OCI-LY1 (cell line): ENCODE results near the gene CGAS.

Source experiments
- H2AFZ ChIP-seq: fragments of 200-600 bp; sonication (generic), shearing (Covaris generic); 2 replicates; pipeline ENCODE4 v1.6.0; 2014; ENCODE audit warnings: antibody characterized with exemption, mild to moderate bottlenecking, low read length
- H3F3A ChIP-seq: fragments of 200-600 bp; sonication (generic), shearing (Covaris generic); 2 replicates; pipeline ENCODE4 v1.6.0; 2014; ENCODE audit warnings: mild to moderate bottlenecking, antibody characterized with exemption, low read length, moderate library complexity; ENCODE audit not compliant: insufficient read depth
- H3K27ac ChIP-seq: fragments of 200-600 bp; sonication (generic); 2 replicates; pipeline ENCODE4 v1.5.1; 2014; ENCODE audit warnings: low read length, mixed run types, mild to moderate bottlenecking, low read depth; ENCODE audit not compliant: poor library complexity, severe bottlenecking
- H3K27me3 ChIP-seq: fragments of 200-600 bp; sonication (generic); 2 replicates; pipeline ENCODE4 v1.6.0; 2014; ENCODE audit warnings: antibody characterized with exemption, mild to moderate bottlenecking, low read length, moderate library complexity; ENCODE audit not compliant: insufficient read depth
- H3K36me3 ChIP-seq: fragments of 200-600 bp; sonication (generic); 2 replicates; pipeline ENCODE4 v1.6.1; 2014; ENCODE audit warnings: mild to moderate bottlenecking, antibody characterized with exemption, low read length, moderate library complexity, mixed read lengths; ENCODE audit not compliant: insufficient read depth
- H3K4me1 ChIP-seq: fragments of 200-600 bp; sonication (generic); 2 replicates; pipeline ENCODE4 v1.5.1; 2014; ENCODE audit warnings: mild to moderate bottlenecking, low read length, moderate library complexity; ENCODE audit not compliant: insufficient read depth, severe bottlenecking
- H3K4me2 ChIP-seq: fragments of 200-600 bp; sonication (generic), shearing (Covaris generic); 2 replicates; pipeline ENCODE4 v1.6.1; 2014; ENCODE audit warnings: low read length
- H3K4me3 ChIP-seq: fragments of 200-600 bp; sonication (generic); 2 replicates; pipeline ENCODE4 v1.5.1; 2014; ENCODE audit warnings: low read length, low read depth, mild to moderate bottlenecking, mixed read lengths; ENCODE audit not compliant: poor library complexity, severe bottlenecking
- H3K79me2 ChIP-seq: fragments of 200-600 bp; shearing (Covaris generic); 2 replicates; pipeline ENCODE4 v1.6.1; 2016; ENCODE audit warnings: mixed run types, low read length, mixed read lengths; ENCODE audit not compliant: insufficient read depth
- H3K9ac ChIP-seq: fragments of 200-600 bp; sonication (generic), shearing (Covaris generic); 2 replicates; pipeline ENCODE4 v1.6.1; 2014; ENCODE audit warnings: mild to moderate bottlenecking, low read length, mixed read lengths
- H3K9me2 ChIP-seq: fragments of 200-600 bp; sonication (generic), shearing (Covaris generic); 2 replicates; pipeline ENCODE4 v1.6.1; 2014; ENCODE audit warnings: low read depth, mild to moderate bottlenecking, low read length, mixed read lengths
- H3K9me3 ChIP-seq: fragments of 200-600 bp; shearing (Covaris generic); 2 replicates; pipeline ENCODE4 v1.6.1; 2014; ENCODE audit warnings: low read length, mixed read lengths
- H4K20me1 ChIP-seq: fragments of 200-600 bp; sonication (generic), shearing (Covaris generic); 2 replicates; pipeline ENCODE4 v1.6.0; 2016; ENCODE audit warnings: mild to moderate bottlenecking, low read length; ENCODE audit not compliant: insufficient read depth
- CTCF ChIP-seq: fragments of 200-600 bp; sonication (generic), shearing (Covaris generic); IDR thresholded peaks from 2 replicates; pipeline ENCODE4 v1.5.1; 2017; ENCODE audit warnings: mild to moderate bottlenecking, antibody characterized with exemption, low read length, moderate library complexity, mixed read lengths
- EZH2 ChIP-seq: fragments of 200-600 bp; sonication (generic), shearing (Covaris generic); IDR thresholded peaks from 2 replicates; pipeline ENCODE4 v1.8.0; 2017; ENCODE audit warnings: borderline replicate concordance, mixed run types, mild to moderate bottlenecking, antibody characterized with exemption, low read length, moderate library complexity, mixed read lengths

CGAS gene

GRCh38 chr6:73487473-73487872 is 35.4 kb upstream of the CGAS start:
- TF ChIP-seq CTCF = no peak
- no peak for TF ChIP-seq EZH2
- H3K9me3 ChIP-seq = peaks cover 3% of the 10 kb centered on the region; the same call in 1 of the 2 replicates
- no peaks in the 10 kb centered on the region for H3F3A ChIP-seq
- H3K79me2 ChIP-seq = 0 out of 2 replicates have a peak, but pooled peaks cover 2% of the 10 kb centered on the region
- no peak overlapping the region for H2AFZ ChIP-seq
- no peaks in the 10 kb centered on the region for H3K4me1 ChIP-seq
- no peaks in the 10 kb centered on the region for H3K27me3 ChIP-seq
- H3K4me3 ChIP-seq = no peak overlapping the region
- no peak overlapping the region for H3K9ac ChIP-seq
- H4K20me1 ChIP-seq = no peaks in the 10 kb centered on the region
- H3K9me2 ChIP-seq = no peaks in the 10 kb centered on the region
- no peak overlapping the region for H3K27ac ChIP-seq
- H3K4me2 ChIP-seq = no peak overlapping the region
- H3K36me3 ChIP-seq = peaks cover 90% of the 10 kb centered on the region

- H3K4me1 ChIP-seq = no peaks in the 10 kb centered on the region
- H3F3A ChIP-seq = no peaks in the 10 kb centered on the region
- TF ChIP-seq CTCF (no peak), EZH2 (no peak)
- no peaks in the 10 kb centered on the region for H3K9me2 ChIP-seq
- no peak overlapping the region for H2AFZ ChIP-seq
- H3K4me2 ChIP-seq = no peak overlapping the region
- H3K36me3 ChIP-seq = peaks cover 93% of the 10 kb centered on the region
- no peak overlapping the region for H3K27ac ChIP-seq
- no peak overlapping the region for H3K9ac ChIP-seq
- H3K4me3 ChIP-seq = no peak overlapping the region
- H3K27me3 ChIP-seq = no peaks in the 10 kb centered on the region
- H3K9me3 ChIP-seq = peaks cover 3% of the 10 kb centered on the region; the same call in 1 of the 2 replicates
- 0 out of 2 replicates have a peak, but pooled peaks cover 2% of the 10 kb centered on the region for H3K79me2 ChIP-seq
- H4K20me1 ChIP-seq = no peaks in the 10 kb centered on the region
Observed at GRCh38 chr6:73484438-73484837, 32.3 kb upstream of the CGAS start.

- Histone ChIP-seq H3K4me1 (no peaks in the 10 kb centered on the region), H3K27ac (no peak overlapping the region), H3K4me2 (no peak overlapping the region), H3K9me2 (no peaks in the 10 kb centered on the region), H3K27me3 (no peaks in the 10 kb centered on the region), H3F3A (no peaks in the 10 kb centered on the region), H3K9ac (no peak overlapping the region), H3K79me2 (no peaks in the 10 kb centered on the region), H2AFZ (no peak overlapping the region), H4K20me1 (no peaks in the 10 kb centered on the region), H3K9me3 (no peaks in the 10 kb centered on the region), H3K36me3 (peaks cover 86% of the 10 kb centered on the region), H3K4me3 (no peak overlapping the region)
- no peak for TF ChIP-seq CTCF
Observed at GRCh38 chr6:73481969-73482368, 29.9 kb upstream of the CGAS start.
